Measurements from ENCODE around the gene CTDP1.

GRCh38 chr18:79770501-79770815 is 90.9 kb downstream of the CTDP1 start:
- TF ChIP-seq, protein P1, sequence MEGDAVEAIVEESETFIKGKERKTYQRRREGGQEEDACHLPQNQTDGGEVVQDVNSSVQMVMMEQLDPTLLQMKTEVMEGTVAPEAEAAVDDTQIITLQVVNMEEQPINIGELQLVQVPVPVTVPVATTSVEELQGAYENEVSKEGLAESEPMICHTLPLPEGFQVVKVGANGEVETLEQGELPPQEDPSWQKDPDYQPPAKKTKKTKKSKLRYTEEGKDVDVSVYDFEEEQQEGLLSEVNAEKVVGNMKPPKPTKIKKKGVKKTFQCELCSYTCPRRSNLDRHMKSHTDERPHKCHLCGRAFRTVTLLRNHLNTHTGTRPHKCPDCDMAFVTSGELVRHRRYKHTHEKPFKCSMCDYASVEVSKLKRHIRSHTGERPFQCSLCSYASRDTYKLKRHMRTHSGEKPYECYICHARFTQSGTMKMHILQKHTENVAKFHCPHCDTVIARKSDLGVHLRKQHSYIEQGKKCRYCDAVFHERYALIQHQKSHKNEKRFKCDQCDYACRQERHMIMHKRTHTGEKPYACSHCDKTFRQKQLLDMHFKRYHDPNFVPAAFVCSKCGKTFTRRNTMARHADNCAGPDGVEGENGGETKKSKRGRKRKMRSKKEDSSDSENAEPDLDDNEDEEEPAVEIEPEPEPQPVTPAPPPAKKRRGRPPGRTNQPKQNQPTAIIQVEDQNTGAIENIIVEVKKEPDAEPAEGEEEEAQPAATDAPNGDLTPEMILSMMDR (conservative IDR thresholded peaks at IDR 0.05; ENCODE audit: low read depth, low read length) = no peak
- TF ChIP-seq EZH2 (IDR thresholded peaks at IDR 0.05; ENCODE audit: low read length, unreplicated experiment) = no peak
- TF ChIP-seq EZH2phosphoT487 (IDR thresholded peaks at IDR 0.05; ENCODE audit: borderline replicate concordance, low read length) = no peak
